Frontal cortex (tissue), 4 donors: Measurements from ENCODE around the gene TBCEL. TPM values are rescaled to one million over a fixed set of nuclear protein-coding genes. Genes with fewer than 3 reads are reported as not detected.

Source experiments
- DNase-seq, 2 donors: peaks; one replicate each; pipeline ENCODE4 v3.0.0; 2012; ENCODE audit warnings: low spot score in 2 of 2
- FAIRE-seq: peaks from 2 replicates; lab custom pipeline; 2012; peaks lifted over from hg19 to GRCh38; lab: Jason Lieb, UNC
- total RNA-seq: library from RNA; depleted of rRNA; stranded (reverse); fragments of >200 nt; gene quantifications from one replicate; pipeline ENCODE4 v1.2.3, GENCODE V29; 2014
- donor health status: control.
- donor health status: control.
- donor health status: control.

The TBCEL gene
- total RNA-seq, 1 donor from 2014 or later: 64.8 TPM

GRCh38 chr11:121129362-121130340, 105.7 kb downstream of the TBCEL start:
- DNase-seq (no peak), FAIRE-seq (no peak)

DNA sequence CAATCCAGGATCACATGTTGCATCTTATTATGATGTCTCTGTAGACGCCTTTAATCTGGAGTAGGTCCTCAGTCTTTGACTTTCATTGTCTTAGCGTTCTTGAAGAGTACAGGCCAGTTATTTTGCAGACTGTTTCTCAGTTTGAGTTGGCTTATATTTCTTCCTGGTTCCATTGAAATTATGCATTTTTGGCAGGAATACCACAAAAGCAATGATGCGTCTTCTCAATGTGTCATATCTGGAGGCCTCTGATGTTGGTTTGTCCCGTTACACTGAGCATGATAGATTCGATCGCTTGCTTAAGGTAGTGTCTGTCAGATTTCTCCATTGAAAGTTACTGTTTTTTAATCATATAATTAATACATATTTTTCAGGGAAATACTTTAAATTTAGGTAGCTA, 107.8 kb downstream of the TBCEL start:
- no peak for FAIRE-seq

GRCh38 chr11:121132211-121132976, 108.5 kb downstream of the TBCEL start:
- FAIRE-seq (no peak), DNase-seq (no peak)

More for the DNA sequence above, 107.8 kb downstream of the TBCEL start:
- no peak for DNase-seq

DNA sequence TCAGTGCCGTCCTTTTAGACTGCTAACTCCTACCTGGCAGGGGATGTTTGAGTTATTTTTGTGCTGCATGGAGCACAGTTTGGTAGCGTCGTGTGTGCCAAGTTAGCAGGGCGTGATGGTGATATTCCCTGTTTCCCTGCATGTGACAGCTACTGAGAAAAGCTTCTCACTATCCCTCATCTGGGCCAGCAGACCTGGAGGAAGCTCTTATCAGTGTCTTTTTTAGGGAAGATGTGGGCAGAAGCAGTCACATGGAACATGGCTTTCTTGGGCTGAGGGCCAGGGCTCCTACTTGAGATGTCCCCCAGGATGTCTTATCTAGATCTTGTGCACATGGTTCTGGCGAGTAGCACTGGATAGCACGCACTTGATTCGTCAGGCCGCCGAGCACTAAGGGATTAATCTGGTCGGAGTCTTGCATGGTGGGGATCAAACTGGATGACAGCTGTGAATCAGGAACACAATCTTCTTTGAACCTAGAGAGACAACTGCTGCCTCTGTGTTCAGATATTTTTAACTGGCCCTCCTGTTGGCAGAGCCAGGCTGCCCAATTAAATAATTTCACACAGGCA, 110.9 kb downstream of the TBCEL start:
- DNase-seq (no peak), FAIRE-seq (no peak)

GRCh38 chr11:121137005-121137404, 113.1 kb downstream of the TBCEL start:
- DNase-seq (no peak), FAIRE-seq (no peak)

DNA sequence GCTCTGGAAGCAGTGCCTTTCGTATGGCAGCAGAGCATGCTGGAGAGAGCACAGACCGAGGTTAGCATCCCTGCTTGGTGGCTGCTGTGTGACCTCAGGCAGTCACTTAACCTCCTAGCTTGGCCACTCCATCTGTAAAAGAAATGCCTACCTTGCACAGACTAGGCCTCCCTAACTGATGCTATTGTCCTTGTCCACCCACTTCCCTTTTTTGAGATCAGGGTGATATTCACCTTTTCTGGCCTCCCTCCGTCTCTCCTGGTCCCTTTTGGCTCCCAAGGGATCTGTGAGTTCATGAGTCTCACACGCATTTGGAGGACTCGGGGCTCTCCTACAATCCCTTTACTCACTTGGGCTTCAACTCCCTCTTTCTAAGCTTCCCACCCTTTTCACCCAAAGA, 114.4 kb downstream of the TBCEL start:
- FAIRE-seq: no peak
- no peak for DNase-seq

DNA sequence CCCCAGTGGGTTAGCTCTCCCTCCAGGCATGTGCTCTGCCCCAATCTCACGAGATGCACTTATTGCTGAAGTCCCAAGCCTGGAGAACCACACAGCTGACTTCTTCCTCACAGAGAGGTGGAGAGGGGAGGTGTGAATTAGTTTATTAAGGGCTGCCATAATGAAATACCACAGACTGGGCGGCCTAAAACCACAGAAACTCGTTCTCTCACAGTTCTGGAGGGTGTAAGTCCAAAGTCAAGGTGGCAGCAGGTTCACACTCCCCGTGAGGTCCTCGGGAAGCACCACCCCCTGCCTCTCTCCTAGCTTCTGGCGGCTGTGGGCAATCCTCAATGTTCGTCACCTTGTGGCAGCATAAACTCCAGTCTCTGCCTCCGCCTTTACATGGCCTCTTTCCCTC, 116.5 kb downstream of the TBCEL start:
- DNase-seq: no peak
- no peak for FAIRE-seq

Other genes starting within 250 kb of the TBCEL start
- gene TECTA, start 77.1 kb downstream of the TBCEL start, total RNA-seq: 2.0 TPM